Measurements from ENCODE around the gene KCNK4. TPM values are rescaled to one million over a fixed set of nuclear protein-coding genes. Genes with fewer than 3 reads are reported as not detected.
"Not testable (repeated sequence)": the region's sequence is repeated elsewhere in the genome, so short reads cannot be mapped to it uniquely, and the experiment has no call there.

The KCNK4 gene
- total RNA-seq, 2 donors from 2014 or later: not detected

DNA sequence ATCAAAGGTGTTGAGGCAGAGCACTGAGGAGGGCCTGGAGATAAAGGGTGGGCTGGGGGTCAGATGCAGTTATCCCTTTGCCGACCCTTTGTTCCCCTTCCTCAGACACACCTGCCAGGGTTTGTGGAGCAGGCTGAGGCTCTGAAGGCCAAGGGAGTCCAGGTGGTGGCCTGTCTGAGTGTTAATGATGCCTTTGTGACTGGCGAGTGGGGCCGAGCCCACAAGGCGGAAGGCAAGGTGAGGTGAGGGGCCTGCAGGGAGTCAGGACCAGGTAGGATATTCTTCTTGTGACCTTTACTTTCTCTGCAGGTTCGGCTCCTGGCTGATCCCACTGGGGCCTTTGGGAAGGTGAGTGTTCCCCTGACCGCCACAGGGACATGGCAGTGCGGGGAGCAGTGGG lies 29.5 kb downstream of the KCNK4 start:
- H3K4me1 ChIP-seq: peaks cover 45% of the 10 kb centered on the region
- intact Hi-C loops (cut with DNase I): no loop called here
- peaks cover 0 to 2% of the 10 kb centered on the region in 2 donors for H3K36me3 ChIP-seq (replicated peaks in 1 of 2; ENCODE audit: insufficient read depth in 1 of 2, low read depth in 2 of 2)
- peak overlapping the region in 3 of 4 donors; percentile 64 to 97 (median 66) for H3K27ac ChIP-seq
- WGBS, 2 donors: 89 to 90% methylated on average over 4 to 7 of the region's 7 CpGs
- no peak overlapping the region for H3K4me3 ChIP-seq
- TF ChIP-seq, protein P1, sequence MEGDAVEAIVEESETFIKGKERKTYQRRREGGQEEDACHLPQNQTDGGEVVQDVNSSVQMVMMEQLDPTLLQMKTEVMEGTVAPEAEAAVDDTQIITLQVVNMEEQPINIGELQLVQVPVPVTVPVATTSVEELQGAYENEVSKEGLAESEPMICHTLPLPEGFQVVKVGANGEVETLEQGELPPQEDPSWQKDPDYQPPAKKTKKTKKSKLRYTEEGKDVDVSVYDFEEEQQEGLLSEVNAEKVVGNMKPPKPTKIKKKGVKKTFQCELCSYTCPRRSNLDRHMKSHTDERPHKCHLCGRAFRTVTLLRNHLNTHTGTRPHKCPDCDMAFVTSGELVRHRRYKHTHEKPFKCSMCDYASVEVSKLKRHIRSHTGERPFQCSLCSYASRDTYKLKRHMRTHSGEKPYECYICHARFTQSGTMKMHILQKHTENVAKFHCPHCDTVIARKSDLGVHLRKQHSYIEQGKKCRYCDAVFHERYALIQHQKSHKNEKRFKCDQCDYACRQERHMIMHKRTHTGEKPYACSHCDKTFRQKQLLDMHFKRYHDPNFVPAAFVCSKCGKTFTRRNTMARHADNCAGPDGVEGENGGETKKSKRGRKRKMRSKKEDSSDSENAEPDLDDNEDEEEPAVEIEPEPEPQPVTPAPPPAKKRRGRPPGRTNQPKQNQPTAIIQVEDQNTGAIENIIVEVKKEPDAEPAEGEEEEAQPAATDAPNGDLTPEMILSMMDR (IDR thresholded peaks at IDR 0.05): no peak
- no peak for TF ChIP-seq POLR2A (IDR thresholded peaks at IDR 0.05)
- DNase-seq (no peak), ATAC-seq (no peak)
- H3K9me3 ChIP-seq: no peaks in the 10 kb centered on the region
- no peaks in the 10 kb centered on the region for H3K27me3 ChIP-seq

DNA sequence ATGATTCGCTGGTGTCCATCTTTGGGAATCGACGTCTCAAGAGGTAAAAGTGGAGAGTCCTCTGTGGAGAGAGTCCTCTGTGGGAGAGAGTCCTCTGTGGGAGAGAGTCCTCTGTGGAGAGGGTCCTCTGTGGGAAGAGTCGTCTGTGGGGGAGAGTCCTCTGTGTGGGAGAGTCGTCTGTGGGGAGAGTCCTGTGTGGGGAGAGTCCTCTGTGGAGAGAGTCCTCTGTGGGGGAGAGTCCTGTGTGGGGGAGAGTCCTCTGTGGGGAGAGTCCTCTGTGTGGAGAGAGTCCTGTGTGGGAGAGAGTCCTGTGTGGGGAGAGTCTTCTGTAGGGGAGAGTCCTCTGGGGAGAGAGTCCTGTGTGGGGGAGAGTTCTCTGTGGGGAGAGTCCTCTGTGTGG lies 29.9 kb downstream of the KCNK4 start:
- H3K9me3 ChIP-seq: no peaks in the 10 kb centered on the region
- H3K36me3 ChIP-seq (replicated peaks in 1 of 2; ENCODE audit: insufficient read depth in 1 of 2, low read depth in 2 of 2): peaks cover 0 to 2% of the 10 kb centered on the region in 2 donors
- no peak for TF ChIP-seq POLR2A (IDR thresholded peaks at IDR 0.05)
- TF ChIP-seq, protein P1 (IDR thresholded peaks at IDR 0.05): no peak
- 77 to 82% methylated on average over 5 of the region's 5 CpGs for WGBS, 2 donors
- no peaks in the 10 kb centered on the region for H3K27me3 ChIP-seq
- intact Hi-C loops (cut with DNase I): no loop called here
- ATAC-seq: no peak
- H3K4me1 ChIP-seq: peaks cover 42% of the 10 kb centered on the region
- H3K4me3 ChIP-seq: no peak overlapping the region
- no peak for DNase-seq
- H3K27ac ChIP-seq: peak overlapping the region in 3 of 4 donors; percentile 64 to 97 (median 66)

DNA sequence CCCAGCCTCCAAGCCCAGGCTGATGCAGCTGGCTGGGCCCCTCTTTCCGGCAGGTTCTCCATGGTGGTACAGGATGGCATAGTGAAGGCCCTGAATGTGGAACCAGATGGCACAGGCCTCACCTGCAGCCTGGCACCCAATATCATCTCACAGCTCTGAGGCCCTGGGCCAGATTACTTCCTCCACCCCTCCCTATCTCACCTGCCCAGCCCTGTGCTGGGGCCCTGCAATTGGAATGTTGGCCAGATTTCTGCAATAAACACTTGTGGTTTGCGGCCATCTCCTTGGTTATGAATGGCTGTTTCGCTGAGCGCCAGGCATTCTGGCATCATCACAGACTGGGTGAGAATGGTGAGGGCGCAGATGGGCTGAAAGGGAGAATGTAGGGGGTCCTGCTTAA lies 30.4 kb downstream of the KCNK4 start:
- no peak for ATAC-seq
- H3K4me1 ChIP-seq: peaks cover 37% of the 10 kb centered on the region
- no peak overlapping the region for H3K4me3 ChIP-seq
- intact Hi-C loops (cut with DNase I): no loop called here
- peaks cover 0 to 2% of the 10 kb centered on the region in 2 donors for H3K36me3 ChIP-seq (replicated peaks in 1 of 2; ENCODE audit: insufficient read depth in 1 of 2, low read depth in 2 of 2)
- DNase-seq: peak in 3 of 4 donors; percentile 64 to 78 (median 71)
- 54 to 73% methylated on average over 5 of the region's 5 CpGs for WGBS, 2 donors
- H3K9me3 ChIP-seq: no peaks in the 10 kb centered on the region
- TF ChIP-seq POLR2A (IDR thresholded peaks at IDR 0.05): peak in 2 of 3 donors; percentile 35 to 36
- TF ChIP-seq, protein P1 (IDR thresholded peaks at IDR 0.05): no peak
- peak overlapping the region in 3 of 4 donors; percentile 64 to 97 (median 66) for H3K27ac ChIP-seq
- H3K27me3 ChIP-seq: no peaks in the 10 kb centered on the region

DNA sequence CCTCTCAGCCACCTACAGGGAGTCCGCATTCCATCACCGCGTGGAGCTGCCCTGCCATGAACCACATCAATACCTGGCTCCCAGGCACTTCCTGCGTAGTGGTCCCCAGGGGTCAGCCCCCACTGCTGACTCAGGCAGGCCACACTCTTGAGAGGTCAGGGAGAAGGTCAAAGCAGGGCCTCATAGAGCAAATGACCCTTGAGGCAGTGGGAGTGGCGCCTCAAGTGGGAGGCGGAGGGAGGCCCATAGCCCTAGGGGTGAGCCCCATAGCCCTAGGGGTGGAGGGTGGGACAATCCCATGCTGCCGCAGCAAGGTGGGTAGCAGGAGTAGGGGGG lies 31.8 kb downstream of the KCNK4 start:
- DNase-seq (no peak), ATAC-seq (no peak)
- no peak for TF ChIP-seq POLR2A (IDR thresholded peaks at IDR 0.05)
- TF ChIP-seq, protein P1 (IDR thresholded peaks at IDR 0.05): no peak
- no peaks in the 10 kb centered on the region for H3K9me3 ChIP-seq
- intact Hi-C loops (cut with DNase I): no loop called here
- H3K4me1 ChIP-seq: peaks cover 33% of the 10 kb centered on the region
- H3K36me3 ChIP-seq (replicated peaks in 1 of 2; ENCODE audit: insufficient read depth in 1 of 2, low read depth in 2 of 2): peaks cover 0 to 2% of the 10 kb centered on the region in 2 donors
- peak overlapping the region in 1 of 4 donors; percentile 24 for H3K27ac ChIP-seq
- 86 to 96% methylated on average over 4 to 7 of the region's 7 CpGs for WGBS, 2 donors
- H3K4me3 ChIP-seq: no peak overlapping the region
- no peaks in the 10 kb centered on the region for H3K27me3 ChIP-seq

DNA sequence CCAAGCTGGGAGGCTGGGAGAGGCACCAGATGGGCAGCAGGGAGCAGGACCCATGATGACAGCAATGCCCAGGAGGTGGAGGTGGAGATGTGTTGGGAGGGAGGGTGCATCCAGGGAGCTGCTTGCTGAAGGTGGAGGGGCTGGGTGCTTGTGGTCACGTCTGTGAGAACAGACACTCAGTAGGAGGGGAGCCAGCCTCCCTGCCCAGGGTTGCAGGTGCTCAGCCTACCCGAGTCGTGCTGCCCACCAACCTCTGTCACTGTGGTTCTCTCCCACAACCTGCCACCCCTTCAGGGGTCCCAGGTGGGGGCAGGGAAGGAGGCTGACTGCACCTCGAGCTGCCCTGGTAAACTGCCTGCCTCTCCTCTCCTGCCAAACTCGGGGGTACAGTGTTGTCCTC lies 32.3 kb downstream of the KCNK4 start:
- intact Hi-C loops (cut with DNase I): no loop called here
- no peak overlapping the region for H3K4me3 ChIP-seq
- WGBS, 2 donors: 76 to 80% methylated on average over 1 to 5 of the region's 5 CpGs
- H3K9me3 ChIP-seq: no peaks in the 10 kb centered on the region
- no peak overlapping the region for H3K27ac ChIP-seq
- TF ChIP-seq, protein P1 (IDR thresholded peaks at IDR 0.05): no peak
- no peak for TF ChIP-seq POLR2A (IDR thresholded peaks at IDR 0.05)
- H3K36me3 ChIP-seq (replicated peaks in 1 of 2; ENCODE audit: insufficient read depth in 1 of 2, low read depth in 2 of 2): peaks cover 0 to 2% of the 10 kb centered on the region in 2 donors
- ATAC-seq (no peak), DNase-seq (no peak)
- no peaks in the 10 kb centered on the region for H3K27me3 ChIP-seq
- peaks cover 33% of the 10 kb centered on the region for H3K4me1 ChIP-seq

DNA sequence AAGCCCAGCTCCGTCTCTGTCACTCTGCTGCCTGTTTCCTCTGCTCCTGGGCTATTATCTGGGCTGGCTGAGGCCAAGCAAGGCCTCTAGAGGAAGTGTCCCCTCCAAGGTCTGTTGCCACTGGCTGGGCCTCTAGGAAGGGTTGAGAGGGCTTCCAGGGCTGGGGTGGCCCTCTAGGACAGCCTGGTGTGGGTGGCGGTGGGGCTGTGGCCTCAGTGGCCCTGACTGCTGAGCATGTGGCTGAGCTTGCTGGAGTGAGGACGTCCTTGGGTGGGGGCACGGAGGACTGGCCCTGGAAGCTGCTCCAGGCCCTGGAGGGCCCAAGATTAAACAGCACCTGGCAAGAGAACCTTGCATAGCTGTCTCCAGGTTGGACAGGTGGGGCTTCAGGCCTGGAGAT lies 32.9 kb downstream of the KCNK4 start:
- ATAC-seq; DNase-seq; intact Hi-C loops (cut with DNase I); H3K27me3 ChIP-seq; H3K4me3 ChIP-seq; H3K27ac ChIP-seq; H3K9me3 ChIP-seq; H3K36me3 ChIP-seq (replicated peaks in 1 of 2; ENCODE audit: insufficient read depth in 1 of 2, low read depth in 2 of 2): not testable (repeated sequence)
- 80 to 94% methylated on average over 2 of the region's 4 CpGs for WGBS, 2 donors
- peaks cover 34% of the 10 kb centered on the region for H3K4me1 ChIP-seq
